LNCAP (cell line): ENCODE data around the gene CCDC148.

Source experiments
- TF ChIP-seq, protein P1 (sequence below): fragments of 450-650 bp; IDR thresholded peaks from 2 replicates; pipeline ENCODE4 v1.5.1; 2017; ENCODE audit warnings: mild to moderate bottlenecking

The CCDC148 gene

DNA sequence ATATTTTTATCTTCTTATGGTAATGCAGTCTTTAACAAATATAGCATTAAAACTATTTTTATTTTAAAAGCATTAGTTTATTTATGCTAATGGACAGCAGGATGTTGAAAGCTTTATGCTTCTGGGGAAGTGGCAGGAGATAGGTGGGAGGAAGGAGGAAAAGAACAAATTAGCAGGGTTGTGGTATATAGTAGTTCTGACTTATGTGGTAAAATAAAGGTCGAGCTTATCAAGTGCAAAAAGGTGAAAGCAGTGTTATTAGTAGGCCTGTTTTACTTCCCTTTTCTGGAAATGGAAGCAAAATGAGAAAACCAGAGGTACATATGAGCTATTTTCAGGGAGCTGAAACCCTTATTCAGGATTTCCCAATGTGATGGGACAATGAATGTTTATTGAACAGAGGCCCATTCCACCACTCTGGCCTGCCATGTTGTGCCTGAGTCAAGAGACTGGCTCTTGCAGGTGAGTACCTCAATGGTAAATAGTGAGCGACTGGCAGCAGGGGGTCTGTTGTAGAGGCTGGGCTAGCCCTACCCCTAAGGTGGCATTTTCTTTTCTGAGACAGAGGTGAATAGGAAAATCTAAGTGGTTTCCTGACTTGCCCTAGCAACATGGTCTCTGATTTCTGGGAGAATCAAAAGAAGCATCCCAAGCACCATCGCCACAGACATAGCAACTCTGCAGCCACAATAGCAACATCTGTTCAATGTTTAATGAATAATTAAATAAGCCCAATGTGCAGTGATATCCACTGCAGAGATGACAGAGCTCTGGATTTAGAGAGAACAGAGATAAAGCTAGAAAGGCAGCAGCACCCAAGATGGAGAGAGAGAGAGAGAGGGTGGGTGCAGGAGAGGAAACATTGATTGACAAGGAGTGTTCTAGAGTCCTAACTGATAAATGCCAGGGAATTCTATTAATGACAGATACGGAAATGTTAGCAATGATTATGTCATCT is 235.2 kb downstream of the CCDC148 start:
- TF ChIP-seq, protein P1, sequence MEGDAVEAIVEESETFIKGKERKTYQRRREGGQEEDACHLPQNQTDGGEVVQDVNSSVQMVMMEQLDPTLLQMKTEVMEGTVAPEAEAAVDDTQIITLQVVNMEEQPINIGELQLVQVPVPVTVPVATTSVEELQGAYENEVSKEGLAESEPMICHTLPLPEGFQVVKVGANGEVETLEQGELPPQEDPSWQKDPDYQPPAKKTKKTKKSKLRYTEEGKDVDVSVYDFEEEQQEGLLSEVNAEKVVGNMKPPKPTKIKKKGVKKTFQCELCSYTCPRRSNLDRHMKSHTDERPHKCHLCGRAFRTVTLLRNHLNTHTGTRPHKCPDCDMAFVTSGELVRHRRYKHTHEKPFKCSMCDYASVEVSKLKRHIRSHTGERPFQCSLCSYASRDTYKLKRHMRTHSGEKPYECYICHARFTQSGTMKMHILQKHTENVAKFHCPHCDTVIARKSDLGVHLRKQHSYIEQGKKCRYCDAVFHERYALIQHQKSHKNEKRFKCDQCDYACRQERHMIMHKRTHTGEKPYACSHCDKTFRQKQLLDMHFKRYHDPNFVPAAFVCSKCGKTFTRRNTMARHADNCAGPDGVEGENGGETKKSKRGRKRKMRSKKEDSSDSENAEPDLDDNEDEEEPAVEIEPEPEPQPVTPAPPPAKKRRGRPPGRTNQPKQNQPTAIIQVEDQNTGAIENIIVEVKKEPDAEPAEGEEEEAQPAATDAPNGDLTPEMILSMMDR, result no peak

DNA sequence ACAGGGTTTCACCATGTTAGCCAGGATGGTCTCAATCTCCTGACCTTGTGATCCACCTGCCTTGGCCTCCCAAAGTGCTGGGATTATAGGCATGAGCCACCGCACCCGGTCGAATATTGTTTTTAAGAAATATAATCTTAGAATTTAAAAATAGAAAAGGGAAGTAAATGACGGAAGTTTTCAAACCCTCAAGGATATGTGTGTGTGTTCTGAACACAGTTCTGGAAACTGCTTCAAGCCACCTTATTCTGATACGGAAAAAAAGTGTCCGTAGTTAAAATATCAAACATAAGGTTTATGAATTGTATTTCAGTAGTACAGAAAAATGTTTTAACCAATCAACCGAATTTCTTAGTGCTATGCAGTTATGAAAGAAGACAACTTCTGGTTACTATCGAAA is 239.0 kb downstream of the CCDC148 start:
- TF ChIP-seq, protein P1, result no peak

DNA sequence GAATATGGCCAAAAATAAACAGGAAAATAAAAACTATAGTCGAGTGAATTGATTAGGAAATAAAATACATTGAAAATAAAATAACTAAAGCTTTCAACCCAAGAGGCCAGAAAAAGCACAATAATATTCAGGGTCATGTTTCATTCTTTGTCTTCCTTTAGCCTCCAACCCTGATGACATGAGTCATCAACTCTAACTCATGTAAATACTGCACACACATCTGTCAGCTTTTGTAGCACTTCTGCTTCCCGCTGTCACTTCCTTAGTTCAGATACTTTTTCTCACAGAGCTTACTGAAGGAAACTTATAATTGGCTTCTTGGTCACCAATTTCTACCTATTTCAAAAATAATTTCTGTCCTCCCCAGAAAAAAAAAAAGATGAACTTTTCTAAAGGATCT is 242.1 kb downstream of the CCDC148 start:
- TF ChIP-seq, protein P1, result no peak

DNA sequence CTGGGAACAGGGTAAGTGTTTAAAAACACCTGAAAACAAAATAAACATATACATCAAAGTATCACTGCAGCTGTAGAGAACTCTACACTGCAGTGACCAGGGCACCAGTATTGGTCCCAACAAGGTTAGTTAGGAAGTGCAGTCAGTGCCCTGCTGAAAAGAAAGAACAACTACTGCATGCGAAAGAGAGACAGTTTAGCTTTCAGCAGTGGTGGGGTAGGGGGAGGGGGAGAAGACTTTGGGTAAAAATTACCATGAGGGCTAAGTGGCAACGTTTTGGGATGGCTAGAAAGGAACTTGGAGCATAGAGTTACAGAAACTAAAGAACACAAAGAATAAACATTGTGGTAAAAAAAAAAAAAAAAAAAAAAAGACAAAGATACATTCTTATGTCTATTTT is 242.8 kb downstream of the CCDC148 start:
- TF ChIP-seq, protein P1, result no peak

DNA sequence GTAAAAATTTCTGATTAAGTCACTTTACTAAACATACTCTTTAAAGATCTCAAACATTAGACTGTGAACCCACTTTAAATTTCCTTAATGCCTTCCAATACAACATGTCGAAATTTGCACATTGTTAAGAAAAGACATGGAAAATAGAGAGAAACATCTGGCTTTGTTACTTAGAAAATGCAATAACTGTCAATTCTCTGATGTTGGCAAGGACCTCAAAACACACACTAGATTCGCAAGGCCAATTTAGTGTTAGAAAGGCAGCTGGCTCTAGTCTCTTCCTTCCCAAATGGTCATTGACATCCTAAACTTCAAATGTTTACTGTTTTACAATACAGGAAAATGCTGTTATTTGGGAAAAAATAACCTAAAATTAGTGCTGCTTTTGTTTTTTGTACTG is 244.3 kb downstream of the CCDC148 start:
- TF ChIP-seq, protein P1, result no peak

DNA sequence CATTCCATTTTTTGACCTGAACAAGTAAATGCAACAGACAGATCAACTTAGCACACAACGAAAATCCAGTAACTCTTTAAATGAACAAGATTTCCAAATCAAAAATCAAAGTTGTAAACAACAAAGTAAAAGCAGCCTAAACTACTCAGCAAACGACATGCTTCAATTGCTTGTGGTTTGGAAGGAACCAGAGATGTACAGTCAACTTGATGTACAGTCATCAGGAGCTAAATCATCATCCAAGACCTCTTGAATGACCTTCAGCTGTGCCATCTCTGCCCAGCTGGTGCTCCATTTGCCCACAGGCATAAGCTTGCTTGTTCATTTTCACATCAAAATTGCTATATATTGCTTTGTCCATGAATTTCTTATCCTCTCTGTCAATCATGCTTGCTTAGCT is 245.1 kb downstream of the CCDC148 start:
- TF ChIP-seq, protein P1, result no peak

DNA sequence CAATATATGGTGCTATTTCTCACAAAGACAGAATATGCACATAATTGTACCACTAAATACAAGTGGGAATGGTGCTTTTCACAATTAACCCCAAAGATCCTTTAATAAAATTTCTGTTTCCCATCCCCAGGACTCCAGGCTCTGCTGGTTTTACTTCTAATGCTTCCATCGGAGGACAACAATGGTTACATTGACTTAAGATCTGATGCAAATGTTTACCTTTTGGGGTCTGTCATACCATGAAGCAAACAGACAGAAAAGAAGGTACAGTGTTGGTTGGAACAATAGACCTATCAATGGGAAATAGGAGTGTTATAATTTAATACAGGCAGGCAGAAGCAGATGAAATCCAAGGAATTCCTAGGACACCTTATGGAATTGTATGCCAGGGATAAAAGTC is 249.2 kb downstream of the CCDC148 start:
- TF ChIP-seq, protein P1, result no peak
